ENCODE data around the gene RMND5A.

RMND5A gene

GRCh38 chr2:86675511-86676015 lies 44.5 kb upstream of the RMND5A start:
- no peak for TF ChIP-seq CTCF (IDR thresholded peaks at IDR 0.05; ENCODE audit: low read depth, low read length, missing control alignments)
- no peak for DNase-seq (ENCODE audit: extremely low read depth, low read depth)
- H3K4me3 ChIP-seq (replicated peaks; ENCODE audit: low read depth, low read length): no peak overlapping the region

GRCh38 chr2:86677816-86678215 lies 42.3 kb upstream of the RMND5A start:
- TF ChIP-seq CTCF (IDR thresholded peaks at IDR 0.05; ENCODE audit: low read depth, low read length, missing control alignments): no peak
- H3K4me3 ChIP-seq (replicated peaks; ENCODE audit: low read depth, low read length): no peak overlapping the region
- no peak for DNase-seq (ENCODE audit: extremely low read depth, low read depth)

DNA sequence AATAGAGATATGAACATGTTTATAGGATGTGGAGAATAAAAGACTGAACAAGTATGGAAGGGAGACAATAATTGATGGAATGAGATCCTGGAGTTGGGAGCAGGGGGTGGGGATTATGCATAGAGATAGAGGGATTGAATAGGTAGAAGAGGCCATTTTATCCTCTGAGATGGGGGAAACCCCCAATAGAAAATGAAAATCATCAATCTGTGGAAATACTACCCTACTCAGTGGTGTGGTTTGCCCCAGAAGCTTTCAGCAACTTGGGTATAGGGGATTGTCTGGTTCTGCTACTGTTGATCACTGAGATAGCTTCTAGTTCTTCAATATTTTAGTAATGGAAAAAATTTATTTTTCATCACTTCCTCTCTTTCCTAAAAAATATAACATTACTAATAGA lies 41.1 kb upstream of the RMND5A start:
- no peak for TF ChIP-seq CTCF (IDR thresholded peaks at IDR 0.05; ENCODE audit: low read depth, low read length, missing control alignments)
- H3K4me3 ChIP-seq (replicated peaks; ENCODE audit: low read depth, low read length): no peak overlapping the region
- no peak for DNase-seq (ENCODE audit: extremely low read depth, low read depth)

- no peak overlapping the region for H3K4me3 ChIP-seq (replicated peaks; ENCODE audit: low read depth, low read length)
- TF ChIP-seq CTCF (IDR thresholded peaks at IDR 0.05; ENCODE audit: low read depth, low read length, missing control alignments): no peak
- DNase-seq (ENCODE audit: extremely low read depth, low read depth): no peak
Observed at GRCh38 chr2:86685351-86685750, 34.7 kb upstream of the RMND5A start.

DNA sequence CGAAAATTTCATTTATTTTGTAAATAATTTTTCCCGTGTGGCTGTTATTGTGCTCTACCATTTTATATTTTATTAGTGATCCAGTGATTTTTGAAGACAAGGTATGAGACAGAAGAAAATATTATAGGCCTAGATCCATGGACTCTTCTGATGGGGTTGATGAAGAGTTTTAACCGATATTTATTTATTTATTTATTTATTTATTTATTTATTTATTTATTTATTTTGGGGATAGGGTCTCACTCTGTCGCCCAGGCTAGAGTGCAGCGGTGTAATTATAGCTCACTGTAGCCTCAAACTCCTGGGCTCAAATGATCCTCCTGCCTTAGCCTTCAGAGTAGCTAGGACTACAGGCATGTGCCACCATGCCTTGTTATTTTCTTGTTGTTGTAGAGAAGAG lies 33.6 kb upstream of the RMND5A start:
- no peak overlapping the region for H3K4me3 ChIP-seq (replicated peaks; ENCODE audit: low read depth, low read length)
- no peak for TF ChIP-seq CTCF (IDR thresholded peaks at IDR 0.05; ENCODE audit: low read depth, low read length, missing control alignments)
- no peak for DNase-seq (ENCODE audit: extremely low read depth, low read depth)

- no peak for TF ChIP-seq CTCF (IDR thresholded peaks at IDR 0.05; ENCODE audit: low read depth, low read length, missing control alignments)
- DNase-seq (ENCODE audit: extremely low read depth, low read depth): no peak
- no peak overlapping the region for H3K4me3 ChIP-seq (replicated peaks; ENCODE audit: low read depth, low read length)
Observed at GRCh38 chr2:86686905-86687304, 33.2 kb upstream of the RMND5A start.

DNA sequence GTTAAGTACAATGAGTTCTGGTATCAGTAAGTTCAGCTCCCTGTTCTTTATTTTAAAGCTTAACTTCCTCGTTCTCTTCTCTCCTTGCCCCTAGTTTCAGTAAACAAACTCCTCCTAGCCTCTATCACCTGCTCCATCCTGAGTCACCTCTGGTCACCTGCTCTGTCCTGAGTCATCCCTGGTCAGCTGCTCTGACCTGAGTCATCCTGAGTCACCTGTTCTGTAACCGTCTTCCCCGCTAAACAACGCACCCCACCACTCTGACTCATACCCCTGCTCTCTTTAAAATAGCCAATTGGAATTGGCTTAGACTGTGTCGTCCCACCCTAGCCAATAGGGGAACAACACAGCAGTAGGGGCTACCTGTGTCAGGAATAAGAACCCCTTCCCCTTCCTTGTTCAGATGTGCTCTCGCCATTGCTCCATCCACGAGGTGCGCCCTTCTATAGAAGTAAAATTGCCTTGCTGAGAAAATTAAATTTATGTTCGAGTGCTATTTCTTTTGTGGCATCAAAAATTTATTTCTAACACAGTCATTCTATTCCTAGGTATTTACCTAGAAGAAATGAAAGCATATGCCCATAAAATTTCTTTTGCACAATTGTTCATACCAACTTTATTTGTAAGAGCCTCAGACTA lies 24.9 kb upstream of the RMND5A start:
- no peak for DNase-seq (ENCODE audit: extremely low read depth, low read depth)
- no peak overlapping the region for H3K4me3 ChIP-seq (replicated peaks; ENCODE audit: low read depth, low read length)
- no peak for TF ChIP-seq CTCF (IDR thresholded peaks at IDR 0.05; ENCODE audit: low read depth, low read length, missing control alignments)

Data from HFF-Myc (cell line).